ENCODE data around the gene TOMM40L.
"Not testable (repeated sequence)": the region's sequence is repeated elsewhere in the genome, so short reads cannot be mapped to it uniquely, and the experiment has no call there.

Gene TOMM40L

DNA sequence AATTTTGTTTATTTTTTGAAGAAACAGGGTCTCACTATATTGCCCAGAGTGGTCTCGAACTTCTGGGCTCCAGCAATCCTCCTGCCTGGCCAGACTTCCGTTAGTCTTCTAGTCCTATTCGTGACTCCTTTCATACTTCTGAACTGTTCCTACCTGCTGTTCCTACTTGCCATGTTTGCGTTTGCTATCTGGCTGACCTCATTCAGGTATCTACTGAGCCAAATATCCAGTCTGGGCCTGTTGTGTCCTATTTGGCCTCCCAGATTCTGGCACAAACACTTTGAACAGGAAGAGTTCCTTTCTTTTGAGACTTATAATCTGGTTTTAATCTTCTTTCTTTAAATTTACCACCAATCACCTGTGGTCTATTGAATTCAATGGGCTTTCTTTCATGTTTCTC, 19.0 kb downstream of the TOMM40L start:
- TF ChIP-seq, protein P1, sequence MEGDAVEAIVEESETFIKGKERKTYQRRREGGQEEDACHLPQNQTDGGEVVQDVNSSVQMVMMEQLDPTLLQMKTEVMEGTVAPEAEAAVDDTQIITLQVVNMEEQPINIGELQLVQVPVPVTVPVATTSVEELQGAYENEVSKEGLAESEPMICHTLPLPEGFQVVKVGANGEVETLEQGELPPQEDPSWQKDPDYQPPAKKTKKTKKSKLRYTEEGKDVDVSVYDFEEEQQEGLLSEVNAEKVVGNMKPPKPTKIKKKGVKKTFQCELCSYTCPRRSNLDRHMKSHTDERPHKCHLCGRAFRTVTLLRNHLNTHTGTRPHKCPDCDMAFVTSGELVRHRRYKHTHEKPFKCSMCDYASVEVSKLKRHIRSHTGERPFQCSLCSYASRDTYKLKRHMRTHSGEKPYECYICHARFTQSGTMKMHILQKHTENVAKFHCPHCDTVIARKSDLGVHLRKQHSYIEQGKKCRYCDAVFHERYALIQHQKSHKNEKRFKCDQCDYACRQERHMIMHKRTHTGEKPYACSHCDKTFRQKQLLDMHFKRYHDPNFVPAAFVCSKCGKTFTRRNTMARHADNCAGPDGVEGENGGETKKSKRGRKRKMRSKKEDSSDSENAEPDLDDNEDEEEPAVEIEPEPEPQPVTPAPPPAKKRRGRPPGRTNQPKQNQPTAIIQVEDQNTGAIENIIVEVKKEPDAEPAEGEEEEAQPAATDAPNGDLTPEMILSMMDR (IDR thresholded peaks at IDR 0.05; ENCODE audit: borderline replicate concordance, insufficient read depth, low read depth, low read length) = no peak
- H3K4me3 ChIP-seq (ENCODE audit: low read depth, low read length) = no peak overlapping the region

DNA sequence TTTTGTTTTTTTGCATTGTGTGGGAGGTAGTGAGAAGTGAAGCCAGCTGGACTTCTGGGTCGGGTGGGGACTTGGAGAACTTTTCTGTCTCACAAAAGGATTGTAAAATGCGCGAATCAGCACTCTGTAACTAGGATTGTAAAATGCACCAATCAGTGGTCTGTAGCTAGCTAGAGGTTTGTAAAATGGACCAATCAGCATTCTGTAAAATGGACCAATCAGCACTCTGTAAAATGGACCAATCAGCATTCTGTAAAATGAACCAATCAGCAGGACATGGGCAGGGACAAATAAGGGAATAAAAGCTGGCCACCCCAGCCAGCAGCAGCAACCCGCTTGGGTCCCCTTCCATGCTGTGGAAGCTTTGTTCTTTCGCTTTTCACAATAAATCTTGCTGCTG, 24.2 kb downstream of the TOMM40L start:
- not testable (repeated sequence) for H3K4me3 ChIP-seq (ENCODE audit: low read depth, low read length)

DNA sequence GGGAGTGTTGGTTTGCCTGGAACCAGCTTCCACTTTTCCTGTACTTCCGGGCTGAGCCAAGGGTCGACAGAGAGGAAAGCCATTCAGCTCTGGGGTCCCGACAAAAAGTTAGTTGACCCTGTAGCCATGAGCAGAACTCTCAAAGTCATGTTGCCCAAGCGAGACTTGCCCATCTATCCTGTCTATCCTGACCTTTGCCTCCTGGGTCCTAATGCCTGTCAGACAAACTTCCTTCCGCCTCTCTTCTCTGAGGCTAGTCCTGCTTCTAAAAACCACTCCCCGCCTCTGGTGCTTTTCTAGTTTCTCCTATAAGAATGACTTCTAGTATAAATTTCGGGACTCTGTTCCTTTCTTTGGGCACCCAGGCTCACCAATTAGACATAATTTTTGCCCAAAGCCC, 25.0 kb downstream of the TOMM40L start:
- TF ChIP-seq, protein P1 (IDR thresholded peaks at IDR 0.05; ENCODE audit: borderline replicate concordance, insufficient read depth, low read depth, low read length) = no peak
- no peak overlapping the region for H3K4me3 ChIP-seq (ENCODE audit: low read depth, low read length)

DNA sequence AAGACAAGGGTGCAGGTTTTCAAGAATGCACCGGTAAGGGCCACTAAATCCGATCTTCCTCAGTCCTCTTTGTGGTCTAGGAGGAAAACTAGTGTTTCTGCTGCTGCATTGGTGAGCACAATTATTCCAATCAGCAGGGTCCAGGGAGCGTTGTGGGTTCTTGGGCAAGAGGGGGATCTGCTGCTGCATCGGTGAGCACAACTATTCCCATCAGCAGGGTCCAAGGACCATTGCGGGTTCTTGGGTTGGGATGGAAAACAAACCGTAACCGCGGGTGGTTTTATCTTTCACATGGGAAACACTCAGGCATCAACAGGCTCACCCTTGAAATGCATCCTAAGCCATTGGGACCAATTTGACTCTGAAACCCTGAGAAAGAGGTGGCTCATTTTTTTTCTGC, 25.7 kb downstream of the TOMM40L start:
- no peak overlapping the region for H3K4me3 ChIP-seq (ENCODE audit: low read depth, low read length)
- TF ChIP-seq, protein P1 (IDR thresholded peaks at IDR 0.05; ENCODE audit: borderline replicate concordance, insufficient read depth, low read depth, low read length) = no peak

DNA sequence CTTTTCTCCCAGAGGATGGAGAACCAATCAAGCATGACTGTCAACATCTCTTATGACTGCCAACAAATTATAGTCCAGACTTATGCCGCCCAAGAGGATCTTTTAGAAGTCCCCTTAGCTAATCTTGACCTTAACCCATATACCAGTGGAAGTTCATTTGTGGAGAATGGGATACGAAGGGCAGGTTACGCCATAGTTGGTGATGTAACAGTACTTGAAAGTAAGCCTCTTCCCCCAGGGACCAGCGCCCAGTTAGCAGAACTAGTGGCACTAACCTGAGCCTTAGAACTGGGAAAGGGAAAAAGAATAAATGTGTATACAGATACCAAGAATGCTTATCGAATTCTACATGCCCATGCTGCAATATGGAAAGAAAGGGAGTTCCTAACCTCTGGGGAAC, 29.4 kb downstream of the TOMM40L start:
- H3K4me3 ChIP-seq (ENCODE audit: low read depth, low read length) = not testable (repeated sequence)

DNA sequence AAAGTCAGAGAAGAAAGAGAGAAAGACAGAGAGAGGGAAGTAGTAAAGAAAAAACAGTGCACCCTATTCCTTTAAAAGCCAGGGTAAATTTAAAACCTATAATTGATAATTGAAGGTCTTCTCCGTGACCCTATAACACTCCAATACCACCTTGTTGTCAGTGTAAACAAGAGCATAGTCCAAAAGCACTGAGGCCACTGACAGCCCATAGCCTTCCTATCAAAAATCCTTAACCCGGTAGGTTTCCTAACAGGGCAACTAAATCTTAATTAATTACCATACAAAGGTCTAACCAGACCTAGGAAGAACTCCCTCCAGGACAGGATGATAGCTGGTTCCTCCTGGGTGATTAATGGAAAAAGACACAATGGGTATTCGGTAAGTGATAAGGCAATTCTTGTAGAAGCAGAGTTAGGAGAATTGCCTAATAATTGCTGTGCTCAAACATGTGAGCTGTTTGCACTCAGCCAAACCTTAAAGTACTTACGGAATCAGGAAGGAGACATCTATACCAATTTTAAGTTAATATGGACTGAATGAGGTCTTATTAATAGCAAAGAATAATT, 30.2 kb downstream of the TOMM40L start:
- not testable (repeated sequence) for H3K4me3 ChIP-seq (ENCODE audit: low read depth, low read length)

DNA sequence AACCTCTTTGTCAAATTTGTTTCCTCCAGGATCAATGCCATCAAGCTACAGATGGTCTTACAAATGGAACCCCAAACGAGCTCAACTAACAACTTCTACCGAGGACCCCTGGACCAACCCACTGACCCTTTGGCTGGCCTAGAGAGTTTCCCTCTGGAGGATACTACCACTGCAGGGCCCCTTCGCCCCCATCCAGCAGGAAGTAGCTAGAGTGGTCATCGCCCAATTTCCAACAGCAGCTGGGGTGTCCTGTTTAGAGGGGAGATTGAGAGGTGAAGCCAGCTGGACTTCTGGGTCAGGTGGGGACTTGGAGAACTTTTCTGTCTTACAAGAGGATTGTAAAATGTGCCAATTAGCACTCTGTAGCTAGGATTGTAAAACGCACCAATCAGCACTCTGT, 31.2 kb downstream of the TOMM40L start:
- not testable (repeated sequence) for H3K4me3 ChIP-seq (ENCODE audit: low read depth, low read length)

DNA sequence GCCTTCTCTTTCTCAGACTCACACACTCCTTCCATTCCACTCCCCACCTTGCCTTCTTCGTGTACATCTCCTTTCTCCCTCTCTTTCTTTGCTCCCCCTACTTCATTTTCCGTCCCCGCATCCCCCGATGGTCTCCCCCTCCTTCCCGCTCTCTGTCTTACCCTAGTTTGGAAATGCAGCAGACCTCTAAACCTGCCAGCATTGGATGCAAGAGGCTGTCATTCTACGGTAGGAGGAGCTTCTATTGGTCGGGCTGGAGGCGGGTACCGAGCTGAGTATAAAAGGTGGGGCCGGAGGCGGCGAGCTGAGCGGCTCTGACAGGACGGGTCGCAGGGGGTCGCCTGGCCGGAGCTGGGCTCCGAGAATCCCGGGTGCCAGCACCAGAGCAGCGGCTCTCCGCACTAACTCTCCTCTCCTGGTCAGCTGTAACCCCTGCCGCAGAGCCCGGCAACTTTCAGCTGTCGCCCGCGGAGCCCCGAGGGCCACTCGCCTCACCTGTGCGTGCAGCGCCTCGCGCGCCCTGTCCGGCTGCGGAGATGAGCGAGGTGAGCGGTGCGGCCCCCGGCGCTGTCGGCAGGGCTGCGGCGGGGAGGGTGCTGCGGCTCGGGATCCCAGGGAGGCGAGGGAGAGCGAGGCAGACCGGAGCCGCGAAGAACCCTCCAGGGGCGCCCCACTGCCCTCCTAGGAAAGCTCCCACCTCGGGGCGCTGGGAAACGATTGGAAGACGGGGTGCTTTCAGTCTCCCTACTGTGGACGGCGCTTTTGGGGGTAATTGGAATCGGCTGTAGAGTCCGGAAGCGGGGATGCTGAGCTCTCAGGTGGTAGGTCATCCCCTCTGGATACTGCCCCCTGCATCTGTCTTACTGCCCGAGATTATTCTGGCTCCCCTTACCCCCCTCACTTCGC, 32.8 kb downstream of the TOMM40L start, which contains the start of gene PCP4L1:
Gene PCP4L1 (plus strand): TSS at position 307 of the 906 bp plus-strand sequence. CDS start 230 bp downstream, at position 537.
- TF ChIP-seq, protein P1 (IDR thresholded peaks at IDR 0.05; ENCODE audit: borderline replicate concordance, insufficient read depth, low read depth, low read length) = no peak
- H3K4me3 ChIP-seq (ENCODE audit: low read depth, low read length) = no peak within 1 kb of the TSS

DNA sequence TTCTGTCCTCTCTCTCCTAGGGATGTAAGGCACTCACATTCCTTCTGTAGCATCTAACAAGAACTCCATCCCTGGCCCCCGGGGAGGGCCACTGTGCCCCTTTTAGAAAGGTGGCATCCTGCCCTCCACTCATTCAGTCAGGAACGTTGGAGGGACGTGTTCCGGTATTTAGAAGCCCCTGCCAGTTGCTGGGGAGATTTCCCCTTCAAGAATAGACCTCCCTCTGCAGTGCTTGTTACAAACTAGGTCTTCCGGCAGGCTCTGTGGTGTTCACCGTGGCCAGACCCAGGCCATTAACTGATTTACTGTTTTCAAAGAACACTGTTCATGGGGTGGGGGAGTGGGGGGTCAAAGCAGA, 33.5 kb downstream of the TOMM40L start:
- no peak overlapping the region for H3K4me3 ChIP-seq (ENCODE audit: low read depth, low read length)

More for the DNA sequence above, 33.5 kb downstream of the TOMM40L start:
- TF ChIP-seq, protein P1 (IDR thresholded peaks at IDR 0.05; ENCODE audit: borderline replicate concordance, insufficient read depth, low read depth, low read length) = no peak

All from GM12875 (cell line).